SU-DHL-6 (cell line): ENCODE measurements around the gene TMEM242.

ENCODE experiments used
- H2AFZ ChIP-seq: fragments of 200-600 bp; sonication (generic); 2 replicates; pipeline ENCODE4 v1.6.1; 2014; ENCODE audit warnings: low read depth, mild to moderate bottlenecking, moderate library complexity, mixed read lengths, antibody characterized with exemption, low read length; ENCODE audit not compliant: severe bottlenecking
- H3F3A ChIP-seq: fragments of 200-600 bp; shearing (Covaris generic); 2 replicates; pipeline ENCODE4 v1.6.0; 2016; ENCODE audit warnings: antibody characterized with exemption, mild to moderate bottlenecking; ENCODE audit not compliant: insufficient read depth
- H3K27ac ChIP-seq: fragments of 200-600 bp; sonication (generic); 2 replicates; pipeline ENCODE4 v1.5.1; 2016; ENCODE audit warnings: low read depth, mild to moderate bottlenecking, low read length, moderate library complexity, mixed read lengths
- H3K27me3 ChIP-seq: fragments of 200-600 bp; sonication (generic), shearing (Covaris generic); 2 replicates; pipeline ENCODE4 v1.6.0; 2014; ENCODE audit warnings: mild to moderate bottlenecking, low read length
- H3K36me3 ChIP-seq: fragments of 200-600 bp; sonication (generic); 2 replicates; pipeline ENCODE4 v1.6.1; 2014; ENCODE audit warnings: mild to moderate bottlenecking, low read length, mixed read lengths
- H3K4me2 ChIP-seq: fragments of 300-600, 200-600 bp; shearing (Covaris generic), sonication (generic); 2 replicates; pipeline ENCODE4 v1.6.0; 2014; ENCODE audit warnings: low read length, low read depth, mild to moderate bottlenecking; ENCODE audit not compliant: poor library complexity, severe bottlenecking
- H3K4me3 ChIP-seq: fragments of 200-600 bp; sonication (generic); 2 replicates; pipeline ENCODE4 v1.5.1; 2014; ENCODE audit warnings: antibody characterized with exemption, low read length, mild to moderate bottlenecking, mixed read lengths; ENCODE audit not compliant: insufficient read depth, poor library complexity, severe bottlenecking
- H3K79me2 ChIP-seq: fragments of 200-600 bp; sonication (generic); 2 replicates; pipeline ENCODE4 v1.6.1; 2014; ENCODE audit warnings: mild to moderate bottlenecking, low read length, moderate library complexity; ENCODE audit not compliant: insufficient read depth
- H3K9ac ChIP-seq: fragments of 200-600 bp; sonication (generic); 2 replicates; pipeline ENCODE4 v1.7.0; 2014; ENCODE audit warnings: mild to moderate bottlenecking, low read length
- H3K9me2 ChIP-seq: fragments of 200-600 bp; sonication (generic); replicated peaks from 2 replicates; pipeline ENCODE4 v1.6.1; 2014; ENCODE audit warnings: low read length; ENCODE audit not compliant: insufficient read depth
- H3K9me3 ChIP-seq: fragments of 200-600 bp; sonication (generic); 2 replicates; pipeline ENCODE4 v1.6.1; 2014; ENCODE audit warnings: low read length, mixed read lengths; ENCODE audit not compliant: insufficient read depth
- H4K20me1 ChIP-seq: fragments of 200-600 bp; sonication (generic); 2 replicates; pipeline ENCODE4 v1.6.1; 2014; ENCODE audit warnings: low read depth, mild to moderate bottlenecking, antibody characterized with exemption, low read length, moderate library complexity, mixed read lengths
- EZH2phosphoT487 ChIP-seq: fragments of 200-600 bp; sonication (generic), shearing (Covaris generic); conservative IDR thresholded peaks from 2 replicates; pipeline ENCODE4 v1.6.1; 2018; ENCODE audit warnings: mild to moderate bottlenecking, antibody characterized with exemption, low read length, moderate library complexity, mixed read lengths
- TF ChIP-seq, protein P1 (sequence below): fragments of 200-600 bp; sonication (generic); IDR thresholded peaks from one replicate; pipeline ENCODE4 v1.5.1; 2017; ENCODE audit warnings: antibody characterized with exemption, mild to moderate bottlenecking, low read length, moderate library complexity; ENCODE audit not compliant: insufficient read depth, poor library complexity, severe bottlenecking

The TMEM242 gene

DNA sequence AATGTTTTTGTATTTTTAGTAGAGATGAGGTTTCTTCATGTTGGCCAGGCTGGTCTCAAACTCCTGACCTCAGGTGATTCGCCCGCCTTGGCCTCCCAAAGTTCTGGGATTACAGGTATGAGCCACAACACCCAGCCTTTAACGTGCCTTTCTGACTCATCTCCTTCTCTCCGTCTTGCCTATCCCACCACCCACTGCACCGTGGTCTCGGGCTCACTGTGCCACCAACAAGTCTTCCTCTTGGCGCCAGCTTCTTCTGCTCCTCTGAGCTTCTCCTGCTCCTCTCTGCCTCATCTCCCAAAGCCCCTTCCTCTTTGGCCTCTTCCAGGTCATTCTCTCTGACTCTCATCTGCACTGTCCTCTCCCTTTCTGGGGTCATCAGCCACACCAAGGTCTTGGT is 41.0 kb downstream of the TMEM242 start:
- Histone ChIP-seq H3K4me2 (no peak overlapping the region), H3K27me3 (no peaks in the 10 kb centered on the region), H3K9ac (no peak overlapping the region), H3K9me3 (no peaks in the 10 kb centered on the region), H3K9me2 (no peaks in the 10 kb centered on the region), H3K4me3 (no peak overlapping the region), H3K36me3 (no peaks in the 10 kb centered on the region), H3F3A (no peaks in the 10 kb centered on the region), H3K79me2 (no peaks in the 10 kb centered on the region), H4K20me1 (no peaks in the 10 kb centered on the region), H3K27ac (no peak overlapping the region), H2AFZ (no peak overlapping the region)
- TF ChIP-seq, protein P1, sequence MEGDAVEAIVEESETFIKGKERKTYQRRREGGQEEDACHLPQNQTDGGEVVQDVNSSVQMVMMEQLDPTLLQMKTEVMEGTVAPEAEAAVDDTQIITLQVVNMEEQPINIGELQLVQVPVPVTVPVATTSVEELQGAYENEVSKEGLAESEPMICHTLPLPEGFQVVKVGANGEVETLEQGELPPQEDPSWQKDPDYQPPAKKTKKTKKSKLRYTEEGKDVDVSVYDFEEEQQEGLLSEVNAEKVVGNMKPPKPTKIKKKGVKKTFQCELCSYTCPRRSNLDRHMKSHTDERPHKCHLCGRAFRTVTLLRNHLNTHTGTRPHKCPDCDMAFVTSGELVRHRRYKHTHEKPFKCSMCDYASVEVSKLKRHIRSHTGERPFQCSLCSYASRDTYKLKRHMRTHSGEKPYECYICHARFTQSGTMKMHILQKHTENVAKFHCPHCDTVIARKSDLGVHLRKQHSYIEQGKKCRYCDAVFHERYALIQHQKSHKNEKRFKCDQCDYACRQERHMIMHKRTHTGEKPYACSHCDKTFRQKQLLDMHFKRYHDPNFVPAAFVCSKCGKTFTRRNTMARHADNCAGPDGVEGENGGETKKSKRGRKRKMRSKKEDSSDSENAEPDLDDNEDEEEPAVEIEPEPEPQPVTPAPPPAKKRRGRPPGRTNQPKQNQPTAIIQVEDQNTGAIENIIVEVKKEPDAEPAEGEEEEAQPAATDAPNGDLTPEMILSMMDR, result no peak
- TF ChIP-seq EZH2phosphoT487, result no peak

DNA sequence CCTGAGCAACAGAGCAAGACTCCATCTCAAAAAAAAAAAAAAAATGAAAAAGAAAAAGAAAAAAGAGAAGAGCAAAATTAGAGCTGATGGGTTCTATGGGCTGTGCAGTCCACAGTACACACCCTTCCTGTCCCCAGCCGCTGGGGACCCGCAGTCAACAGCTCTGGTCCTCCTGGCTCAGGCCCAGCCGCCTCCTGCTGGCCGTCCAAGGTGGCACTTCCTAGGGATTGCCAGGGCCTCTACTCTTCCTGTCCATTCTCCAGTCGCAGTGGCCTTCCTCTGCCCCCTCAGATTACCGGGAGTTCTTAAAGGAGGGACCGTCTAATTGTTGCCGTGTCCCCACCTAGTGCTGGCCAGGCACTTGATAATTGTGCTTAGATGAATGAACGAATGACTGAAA is 41.7 kb downstream of the TMEM242 start:
- no peak for TF ChIP-seq EZH2phosphoT487
- TF ChIP-seq, protein P1, result no peak
- no peak overlapping the region for H3K9ac ChIP-seq
- no peaks in the 10 kb centered on the region for H3F3A ChIP-seq
- no peak overlapping the region for H3K27ac ChIP-seq
- H2AFZ ChIP-seq, result no peak overlapping the region
- H3K4me3 ChIP-seq, result no peak overlapping the region
- no peaks in the 10 kb centered on the region for H3K9me3 ChIP-seq
- H3K4me2 ChIP-seq, result no peak overlapping the region
- H3K9me2 ChIP-seq, result no peaks in the 10 kb centered on the region
- H3K36me3 ChIP-seq, result no peaks in the 10 kb centered on the region
- no peaks in the 10 kb centered on the region for H4K20me1 ChIP-seq
- no peaks in the 10 kb centered on the region for H3K79me2 ChIP-seq
- no peaks in the 10 kb centered on the region for H3K27me3 ChIP-seq

DNA sequence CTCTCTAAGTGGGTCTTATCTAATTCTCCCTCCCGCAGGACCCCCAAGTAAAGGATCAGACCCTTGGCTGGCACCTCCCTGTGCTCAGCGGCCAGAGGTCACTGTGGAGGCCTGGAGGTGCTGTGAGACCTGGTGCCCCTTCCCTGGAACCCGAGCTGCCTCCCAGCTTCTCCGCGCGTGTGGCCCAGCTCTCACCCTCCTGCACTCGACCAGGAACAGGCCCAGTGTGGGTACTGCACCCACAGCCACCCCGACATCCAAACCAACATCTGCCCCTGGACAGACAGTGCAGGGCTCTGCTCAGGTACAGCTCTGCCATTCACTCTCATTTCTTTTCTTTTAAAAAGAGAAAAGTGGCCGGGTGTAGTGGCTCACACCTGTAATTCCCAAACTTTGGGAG is 42.4 kb downstream of the TMEM242 start:
- no peak overlapping the region for H3K27ac ChIP-seq
- H3K9ac ChIP-seq, result no peak overlapping the region
- H3F3A ChIP-seq, result no peaks in the 10 kb centered on the region
- no peak for TF ChIP-seq EZH2phosphoT487
- TF ChIP-seq, protein P1, result no peak
- H3K9me2 ChIP-seq, result no peaks in the 10 kb centered on the region
- H3K36me3 ChIP-seq, result no peaks in the 10 kb centered on the region
- H3K9me3 ChIP-seq, result no peaks in the 10 kb centered on the region
- H3K27me3 ChIP-seq, result no peaks in the 10 kb centered on the region
- no peak overlapping the region for H3K4me2 ChIP-seq
- no peaks in the 10 kb centered on the region for H4K20me1 ChIP-seq
- H2AFZ ChIP-seq, result no peak overlapping the region
- H3K4me3 ChIP-seq, result no peak overlapping the region
- H3K79me2 ChIP-seq, result no peaks in the 10 kb centered on the region

- no peaks in the 10 kb centered on the region for H4K20me1 ChIP-seq
- H3K27me3 ChIP-seq, result no peaks in the 10 kb centered on the region
- no peaks in the 10 kb centered on the region for H3K9me3 ChIP-seq
- no peaks in the 10 kb centered on the region for H3F3A ChIP-seq
- no peak overlapping the region for H3K4me2 ChIP-seq
- H3K4me3 ChIP-seq, result no peak overlapping the region
- no peak overlapping the region for H3K9ac ChIP-seq
- H3K27ac ChIP-seq, result no peak overlapping the region
- TF ChIP-seq EZH2phosphoT487, result no peak
- TF ChIP-seq, protein P1, result no peak
- no peaks in the 10 kb centered on the region for H3K36me3 ChIP-seq
- H3K79me2 ChIP-seq, result no peaks in the 10 kb centered on the region
- H2AFZ ChIP-seq, result no peak overlapping the region
- H3K9me2 ChIP-seq, result no peaks in the 10 kb centered on the region
Observed at GRCh38 chr6:157280157-157280556, 43.2 kb downstream of the TMEM242 start.
